Measurements from ENCODE around the gene RPL10A.

GRCh38 chr6:35508542-35508941 lies 40.3 kb downstream of the RPL10A start:
- no peak for TF ChIP-seq CTCF (IDR thresholded peaks at IDR 0.05)
- no peak for TF ChIP-seq POLR2A (IDR thresholded peaks at IDR 0.05)
